ENCODE results near the gene CLSTN2.

The CLSTN2 gene

GRCh38 chr3:140246578-140246977, 311.6 kb downstream of the CLSTN2 start:
- DNase-seq = no peak

GRCh38 chr3:140247775-140248174, 312.8 kb downstream of the CLSTN2 start:
- no peak for DNase-seq

- no peak for DNase-seq
Observed at GRCh38 chr3:140249188-140249587, 314.2 kb downstream of the CLSTN2 start.

DNA sequence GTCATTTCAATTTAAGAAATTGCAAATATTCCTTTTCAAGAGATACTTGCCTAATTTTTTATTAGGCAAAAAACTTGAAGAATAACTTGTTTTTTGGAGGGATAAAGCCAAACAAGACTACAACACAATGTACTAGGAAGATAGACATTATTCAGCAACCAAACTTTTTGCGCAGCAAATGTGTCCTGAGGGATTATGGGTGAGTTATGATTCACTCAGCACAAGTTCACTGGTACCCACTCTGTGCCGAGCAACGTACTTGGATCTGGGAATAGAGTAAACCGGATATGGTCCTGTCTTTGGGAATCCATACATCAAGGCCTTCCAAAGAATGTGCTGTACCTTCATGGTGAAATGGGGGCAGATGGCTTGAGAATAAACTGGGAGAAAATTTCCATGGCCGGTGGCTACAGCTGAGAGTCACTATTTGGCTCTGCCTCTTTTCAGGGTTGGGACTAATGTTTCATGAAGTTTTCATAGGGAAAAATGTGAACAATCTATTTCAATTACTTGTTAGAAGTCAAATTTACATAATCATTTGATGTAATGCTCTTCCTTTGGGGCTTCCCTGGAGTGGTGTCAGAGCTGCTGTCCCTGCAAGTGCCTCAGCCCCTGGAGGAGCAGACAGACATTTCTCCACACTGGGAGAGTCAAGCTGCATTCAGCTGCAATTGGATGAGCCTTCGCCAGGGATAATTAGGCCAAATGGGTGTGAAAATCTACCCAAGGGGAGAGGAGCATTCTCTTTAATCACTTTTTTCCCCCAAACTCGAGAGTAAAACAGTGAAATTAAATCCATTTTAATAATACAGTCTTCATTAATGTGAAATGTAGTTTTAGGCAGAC, 315.2 kb downstream of the CLSTN2 start:
- no peak for DNase-seq

DNA sequence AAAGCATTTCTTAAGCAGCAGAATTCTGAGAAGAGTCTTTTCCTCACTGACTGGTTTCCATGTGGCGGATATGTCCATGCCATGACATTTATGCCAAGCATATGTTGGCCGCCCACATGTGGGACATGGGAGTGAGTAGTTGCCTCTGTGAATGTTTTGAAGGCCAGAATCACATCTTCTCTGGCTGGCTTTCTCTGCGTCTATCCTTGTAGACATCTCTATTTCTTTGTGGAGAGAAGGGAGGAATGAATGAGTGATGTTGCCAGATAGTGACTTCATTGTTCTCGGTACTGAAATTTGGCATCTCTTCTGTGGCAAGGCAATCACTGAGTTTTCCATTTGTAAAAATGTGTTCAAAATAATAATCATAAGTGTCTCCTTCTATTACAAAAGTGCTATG, 316.0 kb downstream of the CLSTN2 start:
- no peak for DNase-seq

DNA sequence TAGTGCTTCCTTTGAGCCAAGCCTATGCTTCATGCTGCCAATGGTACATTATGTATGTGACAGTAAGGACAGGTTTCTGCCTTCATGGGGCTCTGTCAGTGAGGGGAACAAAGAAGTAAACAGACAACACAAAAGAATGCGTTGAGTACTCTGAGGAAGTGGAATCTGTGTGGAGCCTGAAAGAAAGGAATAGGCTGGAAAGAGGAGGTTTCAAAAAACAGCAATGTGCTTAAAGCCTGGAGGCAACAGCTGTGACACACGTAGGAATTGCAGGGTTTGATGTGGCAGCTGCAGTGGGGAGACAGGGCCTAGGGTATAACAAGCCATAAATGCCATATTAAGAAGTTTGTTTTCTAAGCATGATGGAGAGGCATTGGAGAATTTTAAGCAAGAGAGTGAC, 316.7 kb downstream of the CLSTN2 start:
- DNase-seq = no peak

DNA sequence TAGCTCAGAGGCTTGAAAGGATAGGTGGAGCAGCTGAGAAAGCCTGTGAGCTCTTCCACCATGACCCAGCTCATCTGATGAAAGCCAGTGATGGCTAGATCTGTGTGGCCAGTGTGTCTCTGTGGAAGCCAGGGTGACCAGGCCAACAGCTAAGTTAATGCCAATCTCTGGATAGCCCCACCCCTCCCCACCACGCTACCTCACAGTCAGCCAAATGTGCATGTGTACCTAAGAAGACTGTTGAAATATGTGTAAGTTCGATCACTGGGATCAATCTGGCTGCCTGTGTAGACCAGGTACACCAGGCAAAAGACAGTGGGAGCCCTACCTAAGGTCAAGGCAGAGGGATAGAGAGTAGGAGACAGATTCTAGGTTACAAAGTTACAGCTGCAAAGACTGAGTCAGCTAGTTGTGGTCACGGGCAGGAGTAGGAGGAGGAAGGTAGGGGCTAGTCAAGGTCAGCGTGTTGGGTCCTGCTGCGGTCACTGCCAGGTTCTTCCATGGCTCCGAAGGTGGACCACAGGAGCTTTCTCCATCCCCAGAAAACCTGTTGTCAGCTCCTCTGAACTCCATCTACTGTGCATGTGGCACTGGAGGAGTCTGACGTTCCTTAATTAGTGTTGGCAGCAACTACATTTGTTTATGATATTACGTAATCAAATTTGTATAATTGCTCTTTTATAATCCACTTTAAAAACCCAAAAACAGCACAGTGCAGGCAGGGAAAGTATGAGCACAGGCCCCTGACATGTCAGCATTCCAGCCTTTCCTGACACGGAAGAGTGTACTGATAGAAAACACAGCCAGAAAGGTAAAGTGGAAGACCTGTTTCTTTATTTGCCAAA, 318.0 kb downstream of the CLSTN2 start:
- no peak for DNase-seq

DNA sequence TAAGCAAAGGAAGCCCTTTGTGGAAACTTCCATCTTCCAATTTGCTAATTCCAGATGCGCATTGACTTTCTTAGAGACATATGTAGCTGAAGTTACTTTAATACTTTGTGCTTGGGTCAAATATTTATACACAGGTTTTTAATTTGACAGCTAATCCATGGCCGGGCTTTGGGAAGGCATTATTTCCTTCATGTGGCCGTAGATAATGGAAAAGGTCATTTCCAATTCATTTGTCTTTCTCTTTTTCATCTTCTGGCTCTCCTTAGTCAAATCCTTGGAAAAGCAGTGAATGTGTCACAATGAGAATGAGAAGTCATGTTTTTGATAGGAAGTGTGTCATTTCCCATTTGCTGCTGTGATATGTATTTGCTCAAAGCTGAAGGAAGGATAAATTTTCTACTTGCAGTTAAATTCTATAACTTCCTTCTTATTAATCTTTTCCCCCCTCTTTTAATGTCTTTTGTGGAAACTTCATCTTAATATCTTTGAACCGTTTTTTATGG, 323.3 kb downstream of the CLSTN2 start:
- no peak for DNase-seq

DNA sequence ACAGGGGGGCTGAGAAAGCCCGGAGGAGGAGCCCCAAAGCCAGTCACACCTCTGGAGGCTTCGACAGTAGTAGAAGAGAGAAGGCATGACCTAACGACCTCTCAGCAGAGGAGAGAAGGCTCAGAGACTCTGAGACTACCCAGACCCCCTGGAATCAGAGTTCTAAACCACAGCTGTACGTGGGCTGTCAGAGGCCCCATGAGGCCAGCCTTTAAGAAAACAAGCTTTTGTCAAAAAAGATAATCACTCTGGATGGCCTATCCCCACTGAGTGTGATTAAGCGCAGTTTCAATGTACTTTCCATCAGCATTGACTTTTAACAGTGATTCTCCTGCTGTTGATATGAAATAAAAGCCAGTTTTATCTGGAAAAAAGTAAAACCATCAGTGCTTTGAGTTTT, 330.3 kb downstream of the CLSTN2 start:
- no peak for DNase-seq

GRCh38 chr3:140268103-140268502, 333.1 kb downstream of the CLSTN2 start:
- no peak for DNase-seq

DNA sequence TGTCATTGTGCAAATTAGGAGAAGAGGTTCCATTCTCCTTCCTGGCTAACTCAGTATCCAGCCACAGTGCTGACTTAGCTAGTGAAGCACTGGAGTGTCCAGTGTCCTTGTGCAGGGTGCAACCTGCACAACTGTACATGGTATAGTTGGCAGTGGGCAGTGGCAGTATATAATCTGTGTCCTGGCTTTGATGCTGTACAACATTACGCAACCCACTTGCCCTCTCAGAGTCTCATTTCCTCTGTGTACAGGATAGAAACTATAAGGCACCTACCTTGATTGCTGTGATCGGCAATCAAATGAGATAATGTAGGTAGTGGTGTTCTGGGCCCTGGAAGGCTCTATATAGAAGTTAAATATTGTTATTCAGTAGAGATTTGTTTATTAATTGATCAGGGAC, 333.6 kb downstream of the CLSTN2 start:
- no peak for DNase-seq

DNA sequence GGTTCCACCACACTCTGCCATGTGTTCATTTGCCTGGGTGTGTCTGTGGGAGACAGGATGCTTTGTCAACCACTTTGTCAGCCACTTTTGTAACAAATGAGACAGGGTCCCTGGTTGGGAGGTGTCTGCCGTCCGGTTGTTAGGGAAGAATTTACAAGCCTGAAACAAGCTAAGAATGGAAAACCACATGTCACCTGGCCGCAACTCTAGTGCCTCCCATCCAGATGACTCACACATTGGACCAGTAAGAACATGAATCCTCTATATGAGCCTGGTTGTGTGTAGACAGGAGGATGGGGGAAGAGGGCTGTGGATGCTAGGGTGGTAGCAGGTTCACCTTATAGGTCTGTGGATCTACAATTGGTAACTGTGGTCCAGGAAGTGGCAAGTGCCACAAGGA, 335.3 kb downstream of the CLSTN2 start:
- no peak for DNase-seq

DNA sequence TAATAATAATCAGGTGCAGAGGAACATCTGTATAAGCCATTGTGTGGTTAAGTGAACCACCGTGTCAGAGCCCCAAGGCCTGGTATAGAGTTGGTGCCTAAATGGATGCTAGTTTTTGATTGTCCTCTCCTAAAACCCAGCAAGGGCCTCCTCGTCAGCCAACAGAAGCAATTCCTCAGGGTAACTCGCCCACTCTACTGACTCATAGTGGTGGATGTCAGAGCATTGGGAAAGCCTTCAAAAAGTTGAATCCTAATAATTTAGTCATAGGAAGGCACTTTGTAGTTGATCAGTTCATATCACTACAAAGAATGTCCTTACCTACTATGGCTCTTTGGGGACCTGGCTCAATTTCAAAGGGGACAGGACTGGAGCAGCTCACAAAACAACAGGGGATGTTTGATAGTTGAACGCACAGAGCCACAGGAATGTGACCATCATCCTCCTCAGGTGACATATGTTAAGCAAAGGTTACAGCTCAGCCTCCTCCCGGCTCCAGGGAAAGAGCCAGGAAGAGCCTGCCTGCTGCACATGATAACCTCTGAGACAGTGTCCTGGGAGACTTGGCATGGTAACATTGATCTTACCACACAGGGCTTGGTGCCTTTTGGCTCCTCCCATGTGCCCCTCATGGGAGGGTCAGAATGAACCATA, 338.7 kb downstream of the CLSTN2 start:
- no peak for DNase-seq

DNA sequence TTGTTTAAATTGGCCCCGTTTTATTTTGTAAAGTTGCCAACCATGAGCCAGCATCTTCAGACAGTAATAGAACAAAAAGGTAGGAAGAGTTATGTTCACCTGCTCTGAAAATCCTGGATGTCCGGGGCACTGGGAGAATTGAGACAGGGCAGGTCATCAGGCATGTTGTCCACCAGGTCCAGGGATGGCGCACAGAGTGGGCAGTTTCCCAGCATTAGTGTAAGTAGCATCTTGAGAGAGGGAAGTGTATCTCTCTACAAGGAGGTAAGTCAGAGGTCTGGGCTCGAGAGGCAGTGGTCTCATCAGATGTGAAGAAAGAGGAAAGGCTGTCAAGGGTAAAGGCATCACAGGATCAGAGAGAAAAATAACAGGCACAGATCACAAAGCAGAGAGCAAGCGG, 339.4 kb downstream of the CLSTN2 start:
- DNase-seq = no peak

GRCh38 chr3:140276703-140277102, 341.7 kb downstream of the CLSTN2 start:
- no peak for DNase-seq

GRCh38 chr3:140277886-140278285, 342.9 kb downstream of the CLSTN2 start:
- no peak for DNase-seq

- DNase-seq = no peak
Observed at GRCh38 chr3:140284372-140284771, 349.4 kb downstream of the CLSTN2 start.

GRCh38 chr3:140285380-140285779, 350.4 kb downstream of the CLSTN2 start:
- no peak for DNase-seq

GRCh38 chr3:140288595-140288994, 353.6 kb downstream of the CLSTN2 start:
- no peak for DNase-seq

- DNase-seq = no peak
Observed at GRCh38 chr3:140290105-140290504, 355.1 kb downstream of the CLSTN2 start.

DNA sequence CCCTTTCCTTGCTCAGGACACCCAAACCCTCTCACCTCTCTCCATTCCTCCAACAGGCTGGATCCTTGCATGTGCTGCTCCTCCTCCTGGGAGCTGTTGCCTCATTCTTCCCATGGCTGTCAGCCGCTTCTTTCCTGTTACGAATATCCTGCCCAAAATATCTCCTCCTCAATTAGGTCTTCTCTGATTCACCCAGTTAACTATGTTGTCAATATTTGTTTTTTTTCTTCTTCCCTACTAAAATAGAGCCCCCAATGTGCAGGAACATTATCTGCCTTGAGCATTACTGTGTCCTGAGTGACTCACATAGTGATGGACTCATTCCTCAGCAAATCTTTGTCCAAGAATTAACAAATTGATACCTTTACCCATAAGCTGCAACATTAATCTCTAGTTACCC, 357.2 kb downstream of the CLSTN2 start:
- DNase-seq = no peak

- DNase-seq = no peak
Observed at GRCh38 chr3:140292684-140293083, 357.7 kb downstream of the CLSTN2 start.

GRCh38 chr3:140294058-140294457, 359.1 kb downstream of the CLSTN2 start:
- DNase-seq = no peak
